ENCODE measurements around the gene WDR27. TPM values are rescaled to one million over a fixed set of nuclear protein-coding genes. Genes with fewer than 3 reads are reported as not detected.

WDR27 gene
- polyA plus RNA-seq, 4 donors, result 9.7 to 62.2 (median 14.7) TPM

DNA sequence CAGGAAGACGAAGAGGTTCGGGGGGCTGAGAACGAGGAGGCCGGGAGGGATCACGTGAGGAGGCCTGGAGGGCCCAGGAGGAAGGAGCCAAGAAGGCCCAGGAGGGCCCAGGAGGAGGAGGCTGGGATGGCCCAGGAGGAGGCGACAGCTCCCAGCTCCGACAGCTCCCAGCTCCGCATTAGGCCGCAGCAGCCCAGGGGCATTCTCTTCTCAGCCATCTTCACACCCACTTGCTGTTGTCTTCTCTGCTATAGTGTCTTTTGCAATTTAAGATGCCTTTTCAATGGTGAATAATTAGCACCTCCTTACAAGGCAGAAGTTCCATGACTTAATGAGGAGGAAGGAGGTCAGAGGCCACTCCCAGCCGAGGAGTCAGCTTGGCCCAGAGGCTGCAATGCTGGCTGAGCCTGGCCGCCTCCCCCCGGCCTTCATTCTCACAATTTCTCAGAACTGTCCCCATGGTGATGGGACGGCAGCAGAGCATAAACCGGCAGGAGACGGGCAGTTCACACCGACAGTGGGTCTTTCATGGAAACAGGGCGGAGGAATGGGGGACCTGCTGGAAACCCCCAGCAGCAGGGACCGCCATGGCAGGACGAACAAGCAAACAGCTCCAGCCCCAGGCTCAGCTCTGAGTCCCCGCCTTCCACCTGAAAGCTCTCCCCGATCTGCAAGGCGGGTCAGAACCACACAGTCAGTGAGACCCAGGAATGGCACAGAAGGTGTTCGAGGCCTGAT lies 45.1 kb downstream of the WDR27 start:
- H3K4me3 ChIP-seq (ENCODE audit: low read depth in 1 of 3, low read length in 3 of 3), result no peak overlapping the region
- no peak for FAIRE-seq
- 94 to 95% (median 95%) methylated on average over 23 of the region's 23 CpGs for WGBS, 3 donors
- peaks cover 0 to 57% (median 3%) of the 10 kb centered on the region in 3 donors for H3K36me3 ChIP-seq (ENCODE audit: control insufficient read depth in 3 of 3, insufficient read depth in 2 of 3, low read depth in 1 of 3, low read length in 3 of 3)
- H3K9me3 ChIP-seq (ENCODE audit: control insufficient read depth in 2 of 2, insufficient read depth in 1 of 2, low read depth in 1 of 2, low read length in 1 of 2), result no peaks in the 10 kb centered on the region
- no peak overlapping the region for H3K27ac ChIP-seq (ENCODE audit: low read depth in 1 of 3, low read length in 2 of 3)
- no peaks in the 10 kb centered on the region for H3K4me1 ChIP-seq (ENCODE audit: control insufficient read depth in 3 of 3, insufficient read depth in 2 of 3, low read depth in 1 of 3, low read length in 2 of 3)
- DNase-seq, result no peak
- no peaks in the 10 kb centered on the region for H3K27me3 ChIP-seq (ENCODE audit: control insufficient read depth in 3 of 3, insufficient read depth in 3 of 3, low read length in 3 of 3)

DNA sequence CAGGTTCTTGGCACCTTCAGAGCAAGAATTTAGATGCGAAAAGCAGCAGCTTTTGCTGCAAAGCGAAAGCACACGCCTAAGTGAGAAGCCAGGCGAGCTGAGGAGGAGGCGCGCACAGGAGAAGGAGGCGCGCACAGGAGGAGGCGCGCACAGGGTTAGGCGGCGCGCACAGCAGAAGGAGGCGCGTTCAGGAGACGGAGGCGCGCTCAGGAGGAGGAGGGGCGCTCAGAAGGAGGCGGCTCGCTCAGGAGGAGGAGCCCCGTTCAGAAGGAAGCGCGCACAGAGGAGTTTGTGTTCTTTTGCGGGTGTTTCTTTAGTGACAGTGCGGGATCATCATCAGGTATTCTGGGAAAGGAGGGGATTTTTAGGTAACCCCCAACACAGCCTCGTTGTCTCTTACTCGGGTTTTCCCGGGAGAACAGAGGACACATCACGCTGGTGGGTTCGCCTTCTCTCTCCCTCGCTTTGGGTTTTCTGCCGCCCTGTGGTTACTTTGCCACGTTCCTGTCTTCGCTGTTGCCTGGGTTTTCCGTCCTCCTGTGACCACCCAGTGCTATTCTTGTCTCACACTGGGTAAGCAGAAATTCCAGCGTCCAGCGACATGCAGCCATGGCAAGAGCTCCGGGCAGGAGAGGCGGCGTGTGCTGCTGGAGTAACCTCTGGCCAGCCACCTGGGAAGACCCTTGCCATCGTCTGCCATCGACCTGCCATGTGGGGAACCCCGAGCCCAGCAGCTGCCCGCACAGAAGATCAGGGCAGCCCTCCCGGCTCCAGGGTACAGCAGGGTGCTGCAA lies 47.0 kb downstream of the WDR27 start:
- H3K27me3 ChIP-seq (ENCODE audit: control insufficient read depth in 3 of 3, insufficient read depth in 3 of 3, low read length in 3 of 3), result no peaks in the 10 kb centered on the region
- H3K4me3 ChIP-seq (ENCODE audit: low read depth in 1 of 3, low read length in 3 of 3), result peak overlapping the region; percentile 33 to 56 (median 41)
- peaks cover 0 to 40% (median 3%) of the 10 kb centered on the region in 3 donors for H3K36me3 ChIP-seq (ENCODE audit: control insufficient read depth in 3 of 3, insufficient read depth in 2 of 3, low read depth in 1 of 3, low read length in 3 of 3)
- H3K27ac ChIP-seq (ENCODE audit: low read depth in 1 of 3, low read length in 2 of 3), result peak overlapping the region; percentile 60 to 84 (median 68)
- DNase-seq (peak; percentile 81 to 90), FAIRE-seq (no peak)
- 40 to 56% (median 55%) methylated on average over 46 of the region's 46 CpGs for WGBS, 3 donors
- no peaks in the 10 kb centered on the region for H3K4me1 ChIP-seq (ENCODE audit: control insufficient read depth in 3 of 3, insufficient read depth in 2 of 3, low read depth in 1 of 3, low read length in 2 of 3)
- H3K9me3 ChIP-seq (ENCODE audit: control insufficient read depth in 2 of 2, insufficient read depth in 1 of 2, low read depth in 1 of 2, low read length in 1 of 2), result no peaks in the 10 kb centered on the region

GRCh38 chr6:169653691-169654090 lies 48.1 kb downstream of the WDR27 start:
- no peaks in the 10 kb centered on the region for H3K4me1 ChIP-seq (ENCODE audit: control insufficient read depth in 3 of 3, insufficient read depth in 2 of 3, low read depth in 1 of 3, low read length in 2 of 3)
- H3K4me3 ChIP-seq (ENCODE audit: low read depth in 1 of 3, low read length in 3 of 3), result no peak overlapping the region
- H3K9me3 ChIP-seq (ENCODE audit: control insufficient read depth in 2 of 2, insufficient read depth in 1 of 2, low read depth in 1 of 2, low read length in 1 of 2), result no peaks in the 10 kb centered on the region
- H3K27me3 ChIP-seq (ENCODE audit: control insufficient read depth in 3 of 3, insufficient read depth in 3 of 3, low read length in 3 of 3), result no peaks in the 10 kb centered on the region
- DNase-seq, result no peak
- WGBS, 3 donors, result 82 to 86% (median 83%) methylated on average over 6 of the region's 6 CpGs
- no peak for FAIRE-seq
- peak overlapping the region in 1 of 3 donors; percentile 21 for H3K27ac ChIP-seq (ENCODE audit: low read depth in 1 of 3, low read length in 2 of 3)
- H3K36me3 ChIP-seq (ENCODE audit: control insufficient read depth in 3 of 3, insufficient read depth in 2 of 3, low read depth in 1 of 3, low read length in 3 of 3), result peaks cover 0 to 29% (median 3%) of the 10 kb centered on the region in 3 donors

DNA sequence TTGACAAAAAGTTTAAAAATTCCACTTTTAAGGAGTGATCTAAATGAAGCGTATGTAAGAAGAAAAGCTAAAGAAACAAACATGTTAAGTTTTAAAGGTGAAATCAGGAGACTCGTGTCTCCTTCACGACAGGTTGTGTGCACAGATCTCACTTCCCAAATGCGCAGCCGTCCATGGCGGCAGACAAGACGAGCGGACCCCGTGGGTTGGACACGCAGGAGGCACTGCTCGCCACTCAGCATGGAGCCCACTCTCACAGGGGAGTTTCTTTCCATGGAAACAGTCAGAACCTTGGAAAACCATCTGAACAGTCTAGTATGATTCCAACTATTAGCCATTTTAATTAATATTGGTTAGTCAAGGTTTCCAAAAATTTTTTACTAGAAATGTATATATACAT lies 48.9 kb downstream of the WDR27 start:
- H3K4me1 ChIP-seq (ENCODE audit: control insufficient read depth in 3 of 3, insufficient read depth in 2 of 3, low read depth in 1 of 3, low read length in 2 of 3), result no peaks in the 10 kb centered on the region
- DNase-seq, result no peak
- no peak overlapping the region for H3K4me3 ChIP-seq (ENCODE audit: low read depth in 1 of 3, low read length in 3 of 3)
- H3K9me3 ChIP-seq (ENCODE audit: control insufficient read depth in 2 of 2, insufficient read depth in 1 of 2, low read depth in 1 of 2, low read length in 1 of 2), result no peaks in the 10 kb centered on the region
- 95 to 96% (median 96%) methylated on average over 11 of the region's 11 CpGs for WGBS, 3 donors
- peaks cover 0 to 25% (median 3%) of the 10 kb centered on the region in 3 donors for H3K36me3 ChIP-seq (ENCODE audit: control insufficient read depth in 3 of 3, insufficient read depth in 2 of 3, low read depth in 1 of 3, low read length in 3 of 3)
- H3K27ac ChIP-seq (ENCODE audit: low read depth in 1 of 3, low read length in 2 of 3), result no peak overlapping the region
- no peak for FAIRE-seq
- no peaks in the 10 kb centered on the region for H3K27me3 ChIP-seq (ENCODE audit: control insufficient read depth in 3 of 3, insufficient read depth in 3 of 3, low read length in 3 of 3)

- Histone ChIP-seq H3K27me3 (ENCODE audit: control insufficient read depth in 3 of 3, insufficient read depth in 3 of 3, low read length in 3 of 3) (no peaks in the 10 kb centered on the region), H3K4me3 (ENCODE audit: low read depth in 1 of 3, low read length in 3 of 3) (no peak overlapping the region), H3K4me1 (ENCODE audit: control insufficient read depth in 3 of 3, insufficient read depth in 2 of 3, low read depth in 1 of 3, low read length in 2 of 3) (no peaks in the 10 kb centered on the region), H3K36me3 (ENCODE audit: control insufficient read depth in 3 of 3, insufficient read depth in 2 of 3, low read depth in 1 of 3, low read length in 3 of 3) (peaks cover 0 to 18% (median 2%) of the 10 kb centered on the region in 3 donors), H3K9me3 (ENCODE audit: control insufficient read depth in 2 of 2, insufficient read depth in 1 of 2, low read depth in 1 of 2, low read length in 1 of 2) (no peaks in the 10 kb centered on the region), H3K27ac (ENCODE audit: low read depth in 1 of 3, low read length in 2 of 3) (no peak overlapping the region)
- FAIRE-seq (no peak), DNase-seq (no peak)
- WGBS, 3 donors, result 89 to 95% (median 90%) methylated on average over 12 of the region's 12 CpGs
Measured at GRCh38 chr6:169651498-169651897, 50.3 kb downstream of the WDR27 start.

DNA sequence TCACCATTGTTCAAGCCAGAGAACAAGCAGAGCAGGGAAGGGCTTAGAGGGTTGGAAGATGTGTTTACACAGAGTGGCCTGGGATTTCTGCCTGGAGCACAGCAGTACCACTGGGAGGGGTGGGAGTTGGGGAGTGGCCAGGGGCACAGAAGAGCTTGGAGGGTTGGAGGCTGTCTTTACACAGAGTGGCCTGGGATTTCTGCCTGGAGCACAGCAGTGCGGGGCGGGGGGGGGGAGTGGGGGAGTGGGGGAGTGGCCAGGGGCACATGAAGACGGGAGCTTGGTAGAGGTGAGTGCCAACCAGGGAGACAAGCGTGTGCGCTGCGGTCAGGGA lies 50.9 kb downstream of the WDR27 start:
- Histone ChIP-seq H3K27me3 (ENCODE audit: control insufficient read depth in 3 of 3, insufficient read depth in 3 of 3, low read length in 3 of 3) (no peaks in the 10 kb centered on the region), H3K27ac (ENCODE audit: low read depth in 1 of 3, low read length in 2 of 3) (no peak overlapping the region), H3K4me1 (ENCODE audit: control insufficient read depth in 3 of 3, insufficient read depth in 2 of 3, low read depth in 1 of 3, low read length in 2 of 3) (no peaks in the 10 kb centered on the region), H3K4me3 (ENCODE audit: low read depth in 1 of 3, low read length in 3 of 3) (no peak overlapping the region), H3K9me3 (ENCODE audit: control insufficient read depth in 2 of 2, insufficient read depth in 1 of 2, low read depth in 1 of 2, low read length in 1 of 2) (no peaks in the 10 kb centered on the region), H3K36me3 (ENCODE audit: control insufficient read depth in 3 of 3, insufficient read depth in 2 of 3, low read depth in 1 of 3, low read length in 3 of 3) (peaks cover 0 to 15% (median 0%) of the 10 kb centered on the region in 3 donors)
- FAIRE-seq (no peak), DNase-seq (no peak)
- WGBS, 3 donors, result 83 to 94% (median 85%) methylated on average over 4 to 6 of the region's 6 CpGs

DNA sequence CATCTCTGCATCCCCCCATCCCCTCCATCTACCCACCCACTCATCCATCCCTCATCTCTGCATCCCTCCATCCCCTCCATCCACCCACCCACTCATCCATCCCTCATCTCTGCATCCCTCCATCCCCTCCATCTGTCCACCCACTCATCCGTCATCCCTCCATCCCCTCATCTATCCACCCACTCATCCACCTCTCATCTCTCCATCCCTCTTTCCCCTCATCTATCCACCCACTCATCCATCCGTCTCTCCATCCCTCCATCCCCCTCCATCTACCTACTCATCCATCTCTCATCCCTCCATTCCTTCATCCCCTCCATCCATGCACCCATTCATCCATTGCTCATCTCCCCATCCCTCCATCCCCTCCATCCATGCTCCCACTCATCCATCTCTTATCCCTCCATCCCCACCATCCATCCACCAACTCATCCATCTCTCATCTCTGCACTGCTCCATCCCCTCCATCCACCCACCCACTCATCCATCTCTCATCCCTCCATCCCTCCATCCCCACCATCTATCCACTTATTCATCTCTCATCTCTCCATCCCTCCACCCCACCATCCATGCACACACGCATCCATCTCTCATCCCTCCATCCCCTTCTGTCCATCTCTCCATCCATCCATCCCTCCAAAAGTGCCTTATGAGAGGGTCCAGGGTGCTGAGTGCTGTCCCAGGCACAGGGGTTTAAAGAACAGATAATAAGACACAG lies 51.4 kb downstream of the WDR27 start:
- Histone ChIP-seq H3K27me3 (ENCODE audit: control insufficient read depth in 3 of 3, insufficient read depth in 3 of 3, low read length in 3 of 3) (no peaks in the 10 kb centered on the region), H3K4me1 (ENCODE audit: control insufficient read depth in 3 of 3, insufficient read depth in 2 of 3, low read depth in 1 of 3, low read length in 2 of 3) (no peaks in the 10 kb centered on the region), H3K27ac (ENCODE audit: low read depth in 1 of 3, low read length in 2 of 3) (no peak overlapping the region), H3K9me3 (ENCODE audit: control insufficient read depth in 2 of 2, insufficient read depth in 1 of 2, low read depth in 1 of 2, low read length in 1 of 2) (no peaks in the 10 kb centered on the region), H3K4me3 (ENCODE audit: low read depth in 1 of 3, low read length in 3 of 3) (no peak overlapping the region), H3K36me3 (ENCODE audit: control insufficient read depth in 3 of 3, insufficient read depth in 2 of 3, low read depth in 1 of 3, low read length in 3 of 3) (peaks cover 0 to 15% (median 0%) of the 10 kb centered on the region in 3 donors)
- no peak for DNase-seq
- FAIRE-seq, result no peak
- WGBS, 3 donors, result 93 to 96% (median 95%) methylated on average over 3 of the region's 3 CpGs

DNA sequence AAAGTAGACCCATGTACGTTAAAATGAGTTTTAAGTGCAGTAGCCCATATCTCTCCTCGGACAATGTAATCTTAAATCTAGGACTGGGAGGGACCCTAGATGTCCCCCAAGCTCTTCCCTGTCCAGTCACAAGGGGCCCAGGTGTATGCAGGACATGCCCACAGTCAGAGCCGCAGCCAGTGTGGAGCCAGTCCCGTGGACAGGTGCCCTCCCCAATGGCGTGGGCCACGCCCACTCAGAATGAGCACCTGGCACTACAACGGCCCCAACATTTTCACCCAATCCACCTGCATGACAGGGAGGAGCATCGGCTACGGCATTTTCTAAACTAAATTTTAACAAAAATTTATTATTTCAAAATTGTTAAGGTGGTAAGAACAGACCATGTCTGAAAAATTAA lies 53.2 kb downstream of the WDR27 start:
- 73 to 88% (median 74%) methylated on average over 9 of the region's 9 CpGs for WGBS, 3 donors
- H3K4me1 ChIP-seq (ENCODE audit: control insufficient read depth in 3 of 3, insufficient read depth in 2 of 3, low read depth in 1 of 3, low read length in 2 of 3), result no peaks in the 10 kb centered on the region

More for the DNA sequence above, 53.2 kb downstream of the WDR27 start:
- Histone ChIP-seq H3K4me3 (ENCODE audit: low read depth in 1 of 3, low read length in 3 of 3) (no peak overlapping the region), H3K27ac (ENCODE audit: low read depth in 1 of 3, low read length in 2 of 3) (no peak overlapping the region), H3K9me3 (ENCODE audit: control insufficient read depth in 2 of 2, insufficient read depth in 1 of 2, low read depth in 1 of 2, low read length in 1 of 2) (no peaks in the 10 kb centered on the region), H3K36me3 (ENCODE audit: control insufficient read depth in 3 of 3, insufficient read depth in 2 of 3, low read depth in 1 of 3, low read length in 3 of 3) (peaks cover 0 to 6% (median 0%) of the 10 kb centered on the region in 3 donors), H3K27me3 (ENCODE audit: control insufficient read depth in 3 of 3, insufficient read depth in 3 of 3, low read length in 3 of 3) (no peaks in the 10 kb centered on the region)
- DNase-seq, result no peak
- FAIRE-seq, result no peak
